ENCODE measurements around the gene TNRC6C. TPM values are rescaled to one million over a fixed set of nuclear protein-coding genes. Genes with fewer than 3 reads are reported as not detected.

The TNRC6C gene
- total and polyA plus RNA-seq, 12 donors = 2.2 to 31.4 (median 24.2) TPM

GRCh38 chr17:78045316-78045715, 86.8 kb downstream of the TNRC6C start:
- ATAC-seq (no peak), DNase-seq (no peak)
- H3K4me3 ChIP-seq = no peak overlapping the region
- TF ChIP-seq CTCF (IDR thresholded peaks at IDR 0.05) = no peak
- peaks cover 0 to 54% (median 22%) of the 10 kb centered on the region in 9 donors for H3K4me1 ChIP-seq
- intact Hi-C loops (cut with DNase I) = no loop called here
- no peaks in the 10 kb centered on the region for H3K9me3 ChIP-seq
- peak overlapping the region in 1 of 10 donors; percentile 9 for H3K27ac ChIP-seq
- no peaks in the 10 kb centered on the region for H3K27me3 ChIP-seq
- H3K36me3 ChIP-seq = peaks cover 0 to 29% (median 16%) of the 10 kb centered on the region in 9 donors
- WGBS, 2 donors = 96 to 97% methylated on average over 5 of the region's 5 CpGs

- DNase-seq (no peak), ATAC-seq (peak in 1 of 8 donors; percentile 25)
- Histone ChIP-seq H3K4me3 (no peak overlapping the region), H3K27ac (peak overlapping the region in 1 of 10 donors; percentile 23), H3K27me3 (no peaks in the 10 kb centered on the region), H3K4me1 (peaks cover 0 to 48% (median 13%) of the 10 kb centered on the region in 9 donors), H3K36me3 (peaks cover 0 to 43% (median 16%) of the 10 kb centered on the region in 9 donors), H3K9me3 (no peaks in the 10 kb centered on the region)
- intact Hi-C loops (cut with DNase I) = no loop called here
- WGBS, 2 donors = 56 to 62% methylated on average over 2 of the region's 2 CpGs
- TF ChIP-seq CTCF (IDR thresholded peaks at IDR 0.05) = no peak
These were observed 88.4 kb downstream of the TNRC6C start for GRCh38 chr17:78046923-78047322.

GRCh38 chr17:78048346-78049292, 90.1 kb downstream of the TNRC6C start:
- no peak for TF ChIP-seq CTCF (IDR thresholded peaks at IDR 0.05)
- H3K9me3 ChIP-seq = no peaks in the 10 kb centered on the region
- ATAC-seq = no peak
- WGBS, 2 donors = 83 to 85% methylated on average over 10 of the region's 10 CpGs
- H3K4me1 ChIP-seq = peaks cover 0 to 34% (median 9%) of the 10 kb centered on the region in 9 donors
- H3K4me3 ChIP-seq = no peak overlapping the region
- H3K27me3 ChIP-seq = no peaks in the 10 kb centered on the region
- no peak for DNase-seq
- H3K36me3 ChIP-seq = peaks cover 0 to 59% (median 16%) of the 10 kb centered on the region in 9 donors
- no peak overlapping the region for H3K27ac ChIP-seq
- intact Hi-C loops (cut with DNase I) = no loop called here

GRCh38 chr17:78049609-78050008, 91.1 kb downstream of the TNRC6C start:
- ATAC-seq (no peak), DNase-seq (no peak)
- WGBS, 2 donors = 88 to 91% methylated on average over 2 of the region's 2 CpGs
- H3K27me3 ChIP-seq = no peaks in the 10 kb centered on the region
- H3K9me3 ChIP-seq = no peaks in the 10 kb centered on the region
- TF ChIP-seq CTCF (IDR thresholded peaks at IDR 0.05) = no peak
- H3K27ac ChIP-seq = no peak overlapping the region
- peaks cover 0 to 66% (median 25%) of the 10 kb centered on the region in 9 donors for H3K36me3 ChIP-seq
- H3K4me3 ChIP-seq = no peak overlapping the region
- H3K4me1 ChIP-seq = peaks cover 0 to 28% (median 7%) of the 10 kb centered on the region in 9 donors
- intact Hi-C loops (cut with DNase I) = no loop called here

Data from heart right ventricle (tissue), 16 donors.